PC-3 (cell line): ENCODE data around the gene HOXA2. TPM values are rescaled to one million over a fixed set of nuclear protein-coding genes. Genes with fewer than 3 reads are reported as not detected.

ENCODE experiments used
- ATAC-seq: fragments of 200-7000 bp; cut with Tn5 transposase; 2 replicates; pipeline ENCODE4 v1.9.1; 2020; ENCODE audit warnings: mild to moderate bottlenecking, moderate library complexity
- BruUV-seq: library from RNA; stranded (reverse); fragments of 400-500 nt; replicated peaks from 2 replicates; lab custom pipeline; 2021; lab: Mats Ljungman, UMichigan
- CTCF ChIA-PET: fragments of 300-600 bp; sonication (Branson Sonifier 250); formaldehyde crosslinking; loops from one replicate; lab custom pipeline; 2022; ENCODE audit warnings: antibody characterized with exemption; lab: Charles Lee
- POLR2A ChIA-PET: fragments of 300-600 bp; sonication (Branson Sonifier 250); formaldehyde crosslinking; loops from one replicate; lab custom pipeline; 2022; ENCODE audit warnings: antibody characterized with exemption; ENCODE audit not compliant: unreplicated experiment; lab: Charles Lee
- DNase-seq: peaks from one replicate; pipeline ENCODE4 v3.0.0-alpha.2; 2015
- H2AFZ ChIP-seq: fragments of 300-600 bp; sonication (generic); 2 replicates; pipeline ENCODE4 v1.6.0; 2016; ENCODE audit warnings: antibody characterized with exemption, low read length
- H3F3A ChIP-seq: fragments of 300-600 bp; sonication (generic); one replicate; pipeline ENCODE4 v1.6.0; 2017; ENCODE audit warnings: antibody characterized with exemption, low read length, control low read depth, mild to moderate bottlenecking; ENCODE audit not compliant: unreplicated experiment
- H3K27ac ChIP-seq: fragments of 300-600 bp; sonication (generic); 2 replicates; pipeline ENCODE4 v1.5.1; 2016; ENCODE audit warnings: mild to moderate bottlenecking, low read length
- H3K27me3 ChIP-seq: fragments of 300-600 bp; sonication (generic); 2 replicates; pipeline ENCODE4 v1.6.1; 2016; ENCODE audit warnings: low read length, mixed read lengths
- H3K36me3 ChIP-seq: fragments of 300-600 bp; sonication (generic); 2 replicates; pipeline ENCODE4 v1.6.1; 2016; ENCODE audit warnings: low read depth, mixed run types, low read length, mixed read lengths
- H3K4me1 ChIP-seq: fragments of 300-600 bp; sonication (generic); 2 replicates; pipeline ENCODE4 v1.5.1; 2016; ENCODE audit warnings: low read length; ENCODE audit not compliant: insufficient read depth
- H3K4me2 ChIP-seq: fragments of 300-600 bp; sonication (generic); 2 replicates; pipeline ENCODE4 v1.6.0; 2016; ENCODE audit warnings: low read length
- H3K4me3 ChIP-seq: fragments of 300-600 bp; sonication (generic); 2 replicates; pipeline ENCODE4 v1.5.1; 2016; ENCODE audit warnings: mild to moderate bottlenecking, low read length, mixed read lengths
- H3K79me2 ChIP-seq: fragments of 300-600 bp; sonication (generic); 2 replicates; pipeline ENCODE4 v1.6.1; 2017; ENCODE audit warnings: low read length, mixed read lengths
- H3K9ac ChIP-seq: fragments of 300-600 bp; sonication (generic); 2 replicates; pipeline ENCODE4 v1.6.0; 2016; ENCODE audit warnings: mild to moderate bottlenecking, low read length
- H3K9me2 ChIP-seq: fragments of 300-600 bp; sonication (generic); replicated peaks from 2 replicates; pipeline ENCODE4 v1.6.1; 2016; ENCODE audit warnings: mixed run types, low read length, mixed read lengths
- H3K9me3 ChIP-seq: fragments of 300-600 bp; sonication (generic); 2 replicates; pipeline ENCODE4 v1.6.1; 2016; ENCODE audit warnings: low read length, mixed read lengths
- H4K20me1 ChIP-seq: fragments of 300-600 bp; sonication (generic); 2 replicates; pipeline ENCODE4 v1.6.1; 2016; ENCODE audit warnings: low read length, mixed read lengths
- EZH2 ChIP-seq: fragments of 300-600 bp; sonication (generic); IDR thresholded peaks from one replicate; pipeline ENCODE4 v1.6.1; 2017; ENCODE audit warnings: antibody characterized with exemption, mild to moderate bottlenecking, low read length; ENCODE audit not compliant: unreplicated experiment
- EZH2phosphoT487 ChIP-seq: fragments of 300-600 bp; sonication (generic); IDR thresholded peaks from 2 replicates; pipeline ENCODE4 v1.6.1; 2018; ENCODE audit warnings: mild to moderate bottlenecking, antibody characterized with exemption, low read length, borderline replicate concordance
- intact Hi-C: fragments of 100-400 bp; cut with micrococcal nuclease; formaldehyde crosslinking; loops from 2 replicates; pipeline ENCODE4 v1.9.0; 2023
- total RNA-seq: library from RNA; depleted of rRNA; stranded (reverse); fragments of >200 nt; gene quantifications from 2 replicates; pipeline ENCODE4 v1.2.3, GENCODE V29; 2014
- TF ChIP-seq, protein P1 (sequence below): fragments of 300-600 bp; sonication (generic); conservative IDR thresholded peaks from 2 replicates; pipeline ENCODE4 v1.5.1; 2017; ENCODE audit warnings: antibody characterized with exemption, low read depth, mild to moderate bottlenecking, low read length

The HOXA2 gene
- total RNA-seq, 1 experiment from 2014 or later = 0.07 TPM

DNA sequence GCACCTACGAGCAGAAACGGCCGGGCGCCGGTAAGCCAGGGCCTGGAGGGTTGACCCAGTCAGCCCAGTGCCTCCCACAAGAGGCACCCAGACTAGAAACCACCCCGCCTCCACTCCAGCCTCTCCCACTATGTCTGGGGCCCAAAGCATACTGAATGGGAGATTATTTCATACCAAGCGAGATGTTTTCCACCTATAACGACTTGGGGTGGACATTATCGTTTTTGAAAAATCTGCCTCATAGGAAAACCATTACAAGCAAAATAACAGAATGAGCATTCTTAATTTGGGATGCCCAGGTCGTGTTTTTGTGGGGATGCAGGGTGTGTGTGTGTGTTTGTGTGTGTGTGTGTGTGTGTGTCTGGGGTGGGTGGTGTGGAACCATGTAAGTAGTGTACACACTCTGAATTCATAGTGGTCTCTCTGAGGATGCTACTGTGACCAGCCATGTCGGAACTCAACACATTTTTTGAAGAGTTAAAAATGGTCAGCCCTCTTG lies 43.5 kb upstream of the HOXA2 start:
- H3K4me3 ChIP-seq = no peak overlapping the region
- POLR2A ChIA-PET = no interaction called here
- no peaks in the 10 kb centered on the region for H3K27me3 ChIP-seq
- H3K79me2 ChIP-seq = peaks cover 49% of the 10 kb centered on the region
- no peak overlapping the region for H3K27ac ChIP-seq
- intact Hi-C loops = no loop called here
- H3F3A ChIP-seq = no peaks in the 10 kb centered on the region
- CTCF ChIA-PET = no interaction called here
- no peak overlapping the region for H2AFZ ChIP-seq
- TF ChIP-seq, protein P1, sequence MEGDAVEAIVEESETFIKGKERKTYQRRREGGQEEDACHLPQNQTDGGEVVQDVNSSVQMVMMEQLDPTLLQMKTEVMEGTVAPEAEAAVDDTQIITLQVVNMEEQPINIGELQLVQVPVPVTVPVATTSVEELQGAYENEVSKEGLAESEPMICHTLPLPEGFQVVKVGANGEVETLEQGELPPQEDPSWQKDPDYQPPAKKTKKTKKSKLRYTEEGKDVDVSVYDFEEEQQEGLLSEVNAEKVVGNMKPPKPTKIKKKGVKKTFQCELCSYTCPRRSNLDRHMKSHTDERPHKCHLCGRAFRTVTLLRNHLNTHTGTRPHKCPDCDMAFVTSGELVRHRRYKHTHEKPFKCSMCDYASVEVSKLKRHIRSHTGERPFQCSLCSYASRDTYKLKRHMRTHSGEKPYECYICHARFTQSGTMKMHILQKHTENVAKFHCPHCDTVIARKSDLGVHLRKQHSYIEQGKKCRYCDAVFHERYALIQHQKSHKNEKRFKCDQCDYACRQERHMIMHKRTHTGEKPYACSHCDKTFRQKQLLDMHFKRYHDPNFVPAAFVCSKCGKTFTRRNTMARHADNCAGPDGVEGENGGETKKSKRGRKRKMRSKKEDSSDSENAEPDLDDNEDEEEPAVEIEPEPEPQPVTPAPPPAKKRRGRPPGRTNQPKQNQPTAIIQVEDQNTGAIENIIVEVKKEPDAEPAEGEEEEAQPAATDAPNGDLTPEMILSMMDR = no peak
- no peak for TF ChIP-seq EZH2phosphoT487
- H4K20me1 ChIP-seq = no peaks in the 10 kb centered on the region
- H3K9ac ChIP-seq = no peak overlapping the region
- ATAC-seq (no peak), DNase-seq (no peak)
- H3K9me3 ChIP-seq = no peaks in the 10 kb centered on the region
- no peak overlapping the region for H3K4me2 ChIP-seq
- no TSS peak for BruUV-seq
- H3K4me1 ChIP-seq = peaks cover 21% of the 10 kb centered on the region
- H3K36me3 ChIP-seq = peaks cover 13% of the 10 kb centered on the region; the same call in 1 of the 2 replicates
- H3K9me2 ChIP-seq = no peaks in the 10 kb centered on the region

DNA sequence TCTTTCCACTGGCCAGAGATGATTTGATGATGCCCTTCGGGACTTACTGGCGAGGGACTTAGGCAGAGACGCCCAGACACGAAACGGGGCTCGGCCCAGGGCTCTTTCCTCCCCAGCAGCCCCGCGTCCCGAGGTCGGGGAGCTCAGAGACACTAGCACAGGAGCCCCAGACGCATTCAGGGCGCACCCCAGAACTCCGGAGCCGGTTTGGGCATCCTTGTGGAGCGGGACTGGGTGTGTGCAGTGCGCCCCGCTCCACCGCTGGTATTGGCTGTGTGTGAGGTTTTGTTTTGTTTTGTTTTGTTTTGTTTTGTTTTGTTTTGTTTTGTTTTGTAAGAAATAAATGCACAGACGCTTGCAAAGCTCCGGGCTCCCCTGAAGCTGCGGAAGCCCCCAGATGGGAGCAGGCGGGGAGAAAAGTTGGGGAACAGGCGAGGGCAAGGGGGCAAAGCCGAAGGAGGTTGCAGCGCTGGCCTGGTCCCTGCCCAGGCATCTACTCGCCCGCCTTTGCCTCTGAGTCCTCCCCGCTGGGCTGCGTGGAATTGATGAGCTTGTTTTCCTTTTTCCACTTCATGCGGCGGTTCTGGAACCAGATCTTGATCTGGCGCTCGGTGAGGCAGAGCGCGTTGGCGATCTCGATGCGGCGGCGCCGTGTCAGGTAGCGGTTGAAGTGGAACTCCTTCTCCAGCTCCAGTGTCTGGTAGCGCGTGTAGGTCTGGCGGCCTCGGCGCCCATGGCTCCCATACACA lies 42.9 kb upstream of the HOXA2 start:
- POLR2A ChIA-PET = no interaction called here
- no peaks in the 10 kb centered on the region for H3F3A ChIP-seq
- peaks cover 13% of the 10 kb centered on the region; the same call in 1 of the 2 replicates for H3K36me3 ChIP-seq
- DNase-seq = no peak
- no TSS peak for BruUV-seq
- intact Hi-C loops = no loop called here
- peaks cover 21% of the 10 kb centered on the region for H3K4me1 ChIP-seq
- no peak overlapping the region for H3K4me2 ChIP-seq
- no peaks in the 10 kb centered on the region for H4K20me1 ChIP-seq
- CTCF ChIA-PET = no interaction called here
- H3K4me3 ChIP-seq = no peak overlapping the region
- ATAC-seq = no peak
- no peaks in the 10 kb centered on the region for H3K9me2 ChIP-seq
- no peak overlapping the region for H3K27ac ChIP-seq
- H3K9me3 ChIP-seq = no peaks in the 10 kb centered on the region
- no peaks in the 10 kb centered on the region for H3K27me3 ChIP-seq
- no peak overlapping the region for H3K9ac ChIP-seq
- TF ChIP-seq EZH2phosphoT487 = no peak
- no peak for TF ChIP-seq EZH2
- TF ChIP-seq, protein P1 = no peak
- H3K79me2 ChIP-seq = peaks cover 43% of the 10 kb centered on the region
- H2AFZ ChIP-seq = no peak overlapping the region

DNA sequence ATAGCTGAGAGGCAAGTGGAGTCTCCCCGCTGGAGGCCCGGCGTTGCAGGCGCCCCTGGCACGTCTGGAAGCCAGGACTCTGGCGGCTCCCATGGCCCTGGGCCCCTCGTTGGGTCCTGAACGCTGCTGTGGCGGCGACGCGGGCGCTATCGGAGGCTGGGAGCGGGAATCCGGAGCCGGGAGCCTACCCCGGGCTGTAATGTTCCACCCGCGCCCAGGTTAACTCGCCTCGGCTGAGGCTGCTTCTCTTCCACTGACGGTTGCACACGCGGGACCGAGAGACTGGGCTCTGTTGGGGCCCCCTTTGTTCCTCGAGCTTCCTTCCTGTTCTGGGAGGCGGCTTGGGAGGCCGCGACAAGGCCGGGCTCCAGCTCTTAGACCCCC lies 42.3 kb upstream of the HOXA2 start:
- no peaks in the 10 kb centered on the region for H3K27me3 ChIP-seq
- H3K4me3 ChIP-seq = no peak overlapping the region
- H3K9me3 ChIP-seq = no peaks in the 10 kb centered on the region
- intact Hi-C loops = no loop called here
- H4K20me1 ChIP-seq = no peaks in the 10 kb centered on the region
- DNase-seq = no peak
- no TSS peak for BruUV-seq
- no peak for TF ChIP-seq EZH2phosphoT487
- TF ChIP-seq EZH2 = no peak
- TF ChIP-seq, protein P1 = no peak
- H2AFZ ChIP-seq = no peak overlapping the region
- H3F3A ChIP-seq = no peaks in the 10 kb centered on the region
- peaks cover 13% of the 10 kb centered on the region; the same call in 1 of the 2 replicates for H3K36me3 ChIP-seq
- no peak overlapping the region for H3K9ac ChIP-seq
- H3K27ac ChIP-seq = no peak overlapping the region
- no peak for ATAC-seq
- H3K9me2 ChIP-seq = no peaks in the 10 kb centered on the region
- ChIA-PET CTCF (no interaction called here), POLR2A (no interaction called here)
- no peak overlapping the region for H3K4me2 ChIP-seq
- peaks cover 21% of the 10 kb centered on the region for H3K4me1 ChIP-seq
- H3K79me2 ChIP-seq = peaks cover 37% of the 10 kb centered on the region
